Activated B cell treated with CpG ODN at 0.5 μM for 24 hours (primary cell): Measurements from ENCODE around the gene CPT1A. TPM values are rescaled to one million over a fixed set of nuclear protein-coding genes. Genes with fewer than 3 reads are reported as not detected.
"Not testable (repeated sequence)": the region's sequence is repeated elsewhere in the genome, so short reads cannot be mapped to it uniquely, and the experiment has no call there.

ENCODE experiments used
- ATAC-seq: fragments of 200-7000 bp; cut with Tn5 transposase; one replicate; pipeline ENCODE4 v1.10.0; 2021; ENCODE audit warnings: low read depth, mild to moderate bottlenecking, moderate library complexity
- CTCF ChIA-PET: fragments of 350-600 bp; sonication (Branson Sonifier 250); formaldehyde crosslinking; loops from one replicate; lab custom pipeline; 2021; ENCODE audit warnings: antibody characterized with exemption; lab: Charles Lee
- POLR2A ChIA-PET: fragments of 350-600 bp; sonication (Branson Sonifier 250); formaldehyde crosslinking; loops from one replicate; lab custom pipeline; 2021; ENCODE audit warnings: antibody characterized with exemption; lab: Charles Lee
- DNase-seq: peaks from one replicate; pipeline ENCODE4 v3.0.0; 2022
- H3K27ac Mint-ChIP-seq: one replicate; pipeline ENCODE4 v1.8.0; 2020; ENCODE audit warnings: mixed read lengths
- H3K27me3 Mint-ChIP-seq: one replicate; pipeline ENCODE4 v1.8.0; 2021; ENCODE audit warnings: mixed read lengths
- H3K36me3 Mint-ChIP-seq: one replicate; pipeline ENCODE4 v1.8.0; 2021; ENCODE audit warnings: low read depth, mixed read lengths
- H3K4me1 Mint-ChIP-seq: one replicate; pipeline ENCODE4 v1.8.0; 2021; ENCODE audit warnings: mixed read lengths
- H3K4me3 Mint-ChIP-seq: one replicate; pipeline ENCODE4 v1.8.0; 2020; ENCODE audit warnings: mild to moderate bottlenecking, mixed read lengths
- H3K9me3 Mint-ChIP-seq: one replicate; pipeline ENCODE4 v1.8.0; 2020; ENCODE audit warnings: mixed read lengths
- CTCF ChIP-seq: fragments of 200-600 bp; IDR thresholded peaks from one replicate; pipeline ENCODE4 v1.8.0; 2022; ENCODE audit warnings: antibody characterized with exemption, mild to moderate bottlenecking
- intact Hi-C: fragments of 100-400 bp; cut with micrococcal nuclease; formaldehyde crosslinking; loops from one replicate; pipeline ENCODE4 v1.15.1; 2024
- total RNA-seq: library from RNA; stranded (reverse); gene quantifications from 2 replicates; pipeline ENCODE4 v1.2.3, GENCODE V29; 2022

CPT1A gene
- total RNA-seq = 16.7 and 17.2 TPM in 2 replicates

- ChIA-PET POLR2A (interaction anchor here (0.7 to 2.8 kb wide), 6 partner anchors 13 to 456 kb away, joined by 4 to 9 read pairs (median 8); no protein-coding TSS in a partner anchor), CTCF (interaction anchor here (0.9 to 4.7 kb wide), 5 partner anchors 16 to 258 kb away, joined by 4 to 41 read pairs (median 20); no protein-coding TSS in a partner anchor)
- Mint-ChIP-seq H3K27me3 (no peaks in the 10 kb centered on the region), H3K4me3 (peak within 1 kb of the TSS; percentile 97), H3K9me3 (no peaks in the 10 kb centered on the region), H3K36me3 (peaks cover 5% of the 10 kb centered on the region), H3K4me1 (peaks cover 52% of the 10 kb centered on the region), H3K27ac (peak within 1 kb of the TSS; percentile 83)
- peak; percentile 49 for ATAC-seq
- no peak for TF ChIP-seq CTCF
- intact Hi-C loops = loop anchor here (2.0 to 10.0 kb wide), 6 partner anchors 45 to 833 kb away; partner anchors contain the start of genes C11orf24, CCND1, LTO1 and TPCN2
- peak; percentile 67 for DNase-seq
These were observed at the start of gene CPT1A for GRCh38 chr11:68841718-68842426. TSS of gene CPT1A (minus strand) at chr11:68841916. CDS start at chr11:68815474, 26,442 bp downstream.

- CTCF ChIA-PET = no interaction called here
- no peak overlapping the region for H3K27ac Mint-ChIP-seq
- DNase-seq = no peak
- no peak for TF ChIP-seq CTCF
- H3K4me1 Mint-ChIP-seq = no peaks in the 10 kb centered on the region
- no peaks in the 10 kb centered on the region for H3K9me3 Mint-ChIP-seq
- no peaks in the 10 kb centered on the region for H3K27me3 Mint-ChIP-seq
- intact Hi-C loops = no loop called here
- H3K4me3 Mint-ChIP-seq = no peak overlapping the region
- H3K36me3 Mint-ChIP-seq = peaks cover 42% of the 10 kb centered on the region
- POLR2A ChIA-PET = no interaction called here
- ATAC-seq = no peak
These were observed 48.9 kb upstream of the CPT1A start for GRCh38 chr11:68890490-68891231.

- H3K9me3 Mint-ChIP-seq = no peaks in the 10 kb centered on the region
- POLR2A ChIA-PET = no interaction called here
- intact Hi-C loops = loop anchor here (2.0 kb wide), 1 partner anchor 65 kb away; no protein-coding TSS in a partner anchor
- H3K4me1 Mint-ChIP-seq = no peaks in the 10 kb centered on the region
- H3K27ac Mint-ChIP-seq = no peak overlapping the region
- no peak for ATAC-seq
- no peak for DNase-seq
- no peaks in the 10 kb centered on the region for H3K27me3 Mint-ChIP-seq
- H3K36me3 Mint-ChIP-seq = peaks cover 38% of the 10 kb centered on the region
- CTCF ChIA-PET = no interaction called here
- TF ChIP-seq CTCF = no peak
- H3K4me3 Mint-ChIP-seq = no peak overlapping the region
These were observed 48.3 kb upstream of the CPT1A start for GRCh38 chr11:68889948-68890446.

- H3K4me3 Mint-ChIP-seq, H3K4me1 Mint-ChIP-seq, ATAC-seq, H3K27ac Mint-ChIP-seq, POLR2A ChIA-PET, H3K36me3 Mint-ChIP-seq, H3K27me3 Mint-ChIP-seq, DNase-seq, intact Hi-C loops, CTCF ChIA-PET, H3K9me3 Mint-ChIP-seq: not testable (repeated sequence)
These were observed 43.1 kb upstream of the CPT1A start for GRCh38 chr11:68884827-68885226.

- no peak for DNase-seq
- CTCF ChIA-PET = no interaction called here
- Mint-ChIP-seq H3K9me3 (no peaks in the 10 kb centered on the region), H3K27me3 (no peaks in the 10 kb centered on the region), H3K4me3 (no peak overlapping the region), H3K36me3 (peaks cover 2% of the 10 kb centered on the region), H3K4me1 (no peaks in the 10 kb centered on the region), H3K27ac (no peak overlapping the region)
- no peak for ATAC-seq
- TF ChIP-seq CTCF = no peak
- intact Hi-C loops = no loop called here
- POLR2A ChIA-PET = no interaction called here
These were observed 40.7 kb upstream of the CPT1A start for GRCh38 chr11:68882391-68882790.
